HG02763 (cell line): ENCODE data around the gene PRDM16.

Source experiments
- ATAC-seq: cut with Tn5 transposase; IDR thresholded peaks from one replicate; pipeline ENCODE4 v1.9.1; 2021; ENCODE audit warnings: mild to moderate bottlenecking, moderate library complexity; ENCODE audit not compliant: unreplicated experiment

The PRDM16 gene

DNA sequence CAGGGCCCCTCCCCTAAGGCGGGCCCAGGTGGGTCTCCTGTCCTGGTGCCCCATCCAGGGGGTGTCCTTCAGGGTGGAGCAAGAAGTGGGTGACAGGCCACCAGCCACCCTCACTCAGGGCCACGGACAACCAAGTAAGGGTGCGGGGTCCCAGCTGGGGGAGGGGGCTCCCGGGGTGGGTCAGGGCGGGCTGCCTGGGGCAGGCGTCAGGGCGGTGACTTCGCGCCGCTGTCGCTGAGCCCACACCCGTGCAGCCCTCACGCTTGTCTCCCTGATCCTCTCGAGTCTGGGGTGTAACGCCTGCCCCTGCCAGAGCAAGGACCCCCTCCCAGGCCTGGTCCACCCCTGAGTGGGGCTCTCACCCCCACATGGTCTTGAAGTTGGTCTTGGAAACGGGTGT is 407.7 kb downstream of the PRDM16 start:
- no peak for ATAC-seq

DNA sequence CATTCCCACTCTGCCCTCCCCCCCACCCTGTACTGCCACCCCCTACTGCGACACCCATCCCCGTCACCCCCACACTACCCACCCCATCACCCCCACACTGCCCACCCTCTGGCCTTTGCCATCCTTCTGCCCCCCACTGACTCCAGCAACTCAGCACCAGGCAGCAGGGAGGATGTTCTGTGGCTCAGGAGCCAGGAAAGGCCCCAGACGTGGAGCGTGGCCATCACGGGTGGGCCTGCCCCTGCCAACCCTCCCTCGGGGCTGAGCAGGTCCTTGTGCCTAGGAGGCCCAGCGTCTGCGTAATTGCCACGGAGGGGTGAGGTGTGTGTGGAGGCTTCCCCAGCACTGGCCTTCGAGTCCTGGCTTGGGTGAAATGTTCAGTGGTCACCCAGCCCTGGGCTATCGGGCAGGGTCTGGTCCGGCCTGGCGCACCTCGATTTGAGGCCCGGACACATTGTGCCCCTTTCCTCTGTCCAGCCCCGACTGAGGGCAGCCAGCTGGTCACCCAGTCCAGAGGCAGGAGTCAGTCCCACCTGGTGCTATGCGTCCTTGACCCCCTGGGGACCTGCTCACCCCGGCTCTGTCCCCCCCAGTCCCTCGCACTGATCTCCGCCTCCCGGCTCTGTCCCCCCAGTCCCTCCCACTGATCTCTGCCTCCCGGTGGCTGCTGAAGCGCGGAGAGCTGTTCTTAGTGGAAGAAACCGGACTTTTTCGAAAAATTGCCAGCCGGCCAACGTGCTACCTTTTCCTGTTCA is 408.4 kb downstream of the PRDM16 start:
- ATAC-seq, result no peak

DNA sequence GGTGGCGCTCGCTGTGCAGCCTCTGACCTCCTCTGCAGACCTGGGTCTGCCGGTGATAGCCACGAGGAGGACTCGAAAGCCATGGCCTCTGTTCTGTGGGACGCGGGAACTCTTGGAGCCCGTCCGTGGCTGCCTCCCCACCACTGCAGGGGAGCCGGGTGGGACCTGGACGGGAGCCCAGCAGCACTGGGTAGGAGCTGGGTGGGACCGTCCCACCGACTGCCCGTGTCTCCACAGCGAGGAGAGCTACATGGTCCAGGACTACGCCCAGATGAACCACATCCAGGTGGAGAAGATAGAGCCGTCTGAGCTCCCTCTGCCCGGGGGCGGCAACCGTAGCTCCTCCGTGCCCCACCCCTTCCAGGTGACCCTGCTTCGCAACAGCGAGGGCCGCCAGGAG is 409.2 kb downstream of the PRDM16 start:
- no peak for ATAC-seq

DNA sequence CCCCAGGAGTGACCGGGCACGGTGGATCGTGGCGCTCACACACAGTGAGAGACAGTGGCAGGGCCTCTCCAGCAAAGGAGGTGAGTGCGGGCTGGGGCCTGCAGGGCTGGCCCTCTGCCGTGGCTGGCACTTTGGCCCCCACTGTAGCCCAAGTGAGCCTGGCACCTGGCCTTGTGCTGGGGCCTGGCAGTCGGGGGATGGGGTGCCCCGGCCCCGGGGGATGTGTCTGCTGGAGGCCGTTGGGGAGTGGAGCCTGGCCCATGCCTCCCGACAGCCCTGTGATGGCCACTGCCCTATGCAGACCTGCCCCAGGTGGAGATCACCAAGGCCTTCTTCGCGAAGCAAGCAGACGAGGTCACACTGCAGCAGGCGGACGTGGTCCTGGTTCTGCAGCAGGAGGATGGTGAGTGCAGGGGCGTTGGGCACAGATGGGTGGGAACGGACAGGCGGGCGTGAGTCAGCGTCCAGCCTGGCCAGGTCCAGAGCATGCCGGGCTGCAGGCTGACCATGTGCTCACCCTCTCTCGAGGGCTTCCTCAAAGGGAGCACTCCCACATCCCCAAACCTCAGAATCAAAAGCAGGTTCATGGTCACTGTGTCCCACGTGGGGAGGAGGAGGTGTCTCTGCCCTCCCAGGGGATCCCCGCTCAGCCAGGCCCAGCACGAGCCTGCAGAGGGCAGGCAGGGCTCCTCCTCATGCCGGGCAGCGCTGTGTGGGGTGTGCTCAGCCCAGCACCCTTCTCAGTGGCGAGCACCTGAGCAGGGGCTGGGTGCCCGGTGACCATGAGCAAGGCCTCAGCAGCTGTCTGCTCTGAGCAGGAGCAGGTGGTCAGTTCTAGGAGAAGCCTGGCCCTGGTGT is 410.7 kb downstream of the PRDM16 start:
- ATAC-seq, result no peak

DNA sequence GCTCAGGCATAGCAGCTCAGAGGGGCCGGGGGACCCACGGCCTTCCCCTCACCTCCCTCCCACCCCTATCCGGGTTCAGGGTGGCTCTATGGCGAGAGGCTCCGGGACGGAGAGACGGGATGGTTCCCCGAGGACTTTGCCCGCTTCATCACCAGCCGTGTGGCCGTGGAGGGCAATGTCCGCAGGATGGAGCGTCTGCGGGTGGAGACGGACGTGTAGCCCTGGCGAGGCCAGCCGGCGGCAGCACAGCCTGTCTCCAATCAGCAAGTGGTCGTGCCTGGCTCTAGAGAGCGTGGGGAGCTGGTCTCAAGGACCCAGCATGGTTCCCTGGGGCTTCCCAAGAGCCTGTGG is 411.3 kb downstream of the PRDM16 start:
- no peak for ATAC-seq

DNA sequence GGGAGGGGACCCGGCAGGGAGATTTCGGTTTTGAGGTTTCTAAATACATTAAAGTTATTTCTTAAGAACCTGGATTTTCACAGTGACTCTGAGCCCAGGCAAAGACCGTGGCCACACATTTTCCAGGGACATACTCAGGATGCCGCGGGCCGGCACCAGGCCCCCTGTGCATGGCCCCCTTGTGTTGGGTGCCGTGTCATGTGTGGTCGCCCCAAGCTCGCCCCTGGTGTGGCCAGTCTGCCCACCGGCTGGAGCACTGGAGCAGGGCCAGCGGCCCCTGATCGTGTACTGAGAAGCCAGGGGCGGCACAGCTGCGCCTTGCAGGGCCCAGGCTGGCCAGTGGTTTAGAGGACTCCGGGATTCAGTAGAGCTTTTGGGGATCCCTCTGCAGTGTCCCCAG is 412.0 kb downstream of the PRDM16 start:
- ATAC-seq, result no peak

- no peak for ATAC-seq
Observed at GRCh38 chr1:3481836-3482375, 412.9 kb downstream of the PRDM16 start.

GRCh38 chr1:3482378-3482849 is 413.4 kb downstream of the PRDM16 start:
- no peak for ATAC-seq

- no peak for ATAC-seq
Observed at GRCh38 chr1:3483380-3483779, 414.4 kb downstream of the PRDM16 start.

DNA sequence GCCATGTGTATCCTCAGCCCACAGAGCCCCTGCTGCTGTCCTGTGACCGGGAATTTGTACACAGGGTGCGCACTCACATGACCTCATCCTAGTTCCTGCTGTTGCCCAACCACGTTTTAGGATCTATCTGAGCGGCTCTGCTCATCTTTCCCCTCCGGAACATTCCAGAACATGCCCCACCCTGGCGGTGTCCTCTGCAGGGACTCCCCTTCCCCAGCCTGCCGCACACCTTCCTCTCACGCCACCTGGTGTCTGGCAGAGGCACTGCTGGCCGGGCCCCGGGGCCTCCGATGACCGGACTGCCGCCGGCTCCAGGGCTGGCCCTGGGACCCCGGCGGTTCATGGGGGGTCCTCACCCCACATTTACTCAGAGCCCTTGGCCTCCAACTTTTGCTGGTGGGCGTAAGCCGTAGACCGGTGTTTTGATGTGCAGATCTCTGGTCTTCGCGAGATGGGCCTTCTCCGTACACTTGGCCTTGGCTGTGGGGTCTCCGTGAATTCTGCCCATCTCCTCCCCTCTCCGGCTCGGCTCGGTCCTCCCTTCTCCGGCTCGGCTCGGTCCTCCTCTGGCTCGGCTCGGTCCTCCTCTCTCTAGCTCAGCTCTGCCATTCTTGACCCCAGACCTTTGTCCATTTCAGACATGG is 414.9 kb downstream of the PRDM16 start:
- no peak for ATAC-seq

GRCh38 chr1:3485016-3485415 is 416.0 kb downstream of the PRDM16 start:
- ATAC-seq, result no peak
